Activated CD4-positive, alpha-beta T cell treated with anti-CD3 and anti-CD28 coated beads, Interleukin-2, amount 10 ng/mL, durations not matched to agents 7 days and 5 days (primary cell): ENCODE data around the gene PARPBP. TPM values are rescaled to one million over a fixed set of nuclear protein-coding genes. Genes with fewer than 3 reads are reported as not detected.
"Not testable (repeated sequence)": the region's sequence is repeated elsewhere in the genome, so short reads cannot be mapped to it uniquely, and the experiment has no call there.

ENCODE experiments used
- CTCF ChIA-PET: fragments of 350-600 bp; sonication (Branson Sonifier 250); formaldehyde crosslinking; loops from one replicate; lab custom pipeline; 2021; ENCODE audit warnings: antibody characterized with exemption; lab: Charles Lee
- POLR2A ChIA-PET: fragments of 350-600 bp; sonication (Branson Sonifier 250); formaldehyde crosslinking; loops from one replicate; lab custom pipeline; 2021; ENCODE audit warnings: antibody characterized with exemption; lab: Charles Lee
- DNase-seq: peaks from one replicate; pipeline ENCODE4 v3.0.0-alpha.2; 2020
- H3K27ac Mint-ChIP-seq: one replicate; pipeline ENCODE4 v1.8.0; 2021; ENCODE audit warnings: mild to moderate bottlenecking, moderate library complexity, mixed read lengths
- H3K27me3 Mint-ChIP-seq: one replicate; pipeline ENCODE4 v1.8.0; 2021; ENCODE audit warnings: mixed read lengths
- H3K36me3 Mint-ChIP-seq: one replicate; pipeline ENCODE4 v1.8.0; 2021; ENCODE audit warnings: low read depth, mixed read lengths
- H3K4me1 Mint-ChIP-seq: one replicate; pipeline ENCODE4 v1.8.0; 2021; ENCODE audit warnings: mixed read lengths
- H3K4me3 Mint-ChIP-seq: one replicate; pipeline ENCODE4 v1.8.0; 2021; ENCODE audit warnings: mild to moderate bottlenecking, moderate library complexity, mixed read lengths
- H3K9me3 Mint-ChIP-seq: one replicate; pipeline ENCODE4 v1.8.0; 2021; ENCODE audit warnings: mixed read lengths
- total RNA-seq, 2 experiments: library from RNA; stranded (reverse); gene quantifications; one replicate each; pipeline ENCODE4 v1.2.3, GENCODE V29; 2021

Gene PARPBP, protein sequence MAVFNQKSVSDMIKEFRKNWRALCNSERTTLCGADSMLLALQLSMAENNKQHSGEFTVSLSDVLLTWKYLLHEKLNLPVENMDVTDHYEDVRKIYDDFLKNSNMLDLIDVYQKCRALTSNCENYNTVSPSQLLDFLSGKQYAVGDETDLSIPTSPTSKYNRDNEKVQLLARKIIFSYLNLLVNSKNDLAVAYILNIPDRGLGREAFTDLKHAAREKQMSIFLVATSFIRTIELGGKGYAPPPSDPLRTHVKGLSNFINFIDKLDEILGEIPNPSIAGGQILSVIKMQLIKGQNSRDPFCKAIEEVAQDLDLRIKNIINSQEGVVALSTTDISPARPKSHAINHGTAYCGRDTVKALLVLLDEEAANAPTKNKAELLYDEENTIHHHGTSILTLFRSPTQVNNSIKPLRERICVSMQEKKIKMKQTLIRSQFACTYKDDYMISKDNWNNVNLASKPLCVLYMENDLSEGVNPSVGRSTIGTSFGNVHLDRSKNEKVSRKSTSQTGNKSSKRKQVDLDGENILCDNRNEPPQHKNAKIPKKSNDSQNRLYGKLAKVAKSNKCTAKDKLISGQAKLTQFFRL
- total RNA-seq = 10 to 100 TPM; 26.6 to 28.4 TPM

DNA sequence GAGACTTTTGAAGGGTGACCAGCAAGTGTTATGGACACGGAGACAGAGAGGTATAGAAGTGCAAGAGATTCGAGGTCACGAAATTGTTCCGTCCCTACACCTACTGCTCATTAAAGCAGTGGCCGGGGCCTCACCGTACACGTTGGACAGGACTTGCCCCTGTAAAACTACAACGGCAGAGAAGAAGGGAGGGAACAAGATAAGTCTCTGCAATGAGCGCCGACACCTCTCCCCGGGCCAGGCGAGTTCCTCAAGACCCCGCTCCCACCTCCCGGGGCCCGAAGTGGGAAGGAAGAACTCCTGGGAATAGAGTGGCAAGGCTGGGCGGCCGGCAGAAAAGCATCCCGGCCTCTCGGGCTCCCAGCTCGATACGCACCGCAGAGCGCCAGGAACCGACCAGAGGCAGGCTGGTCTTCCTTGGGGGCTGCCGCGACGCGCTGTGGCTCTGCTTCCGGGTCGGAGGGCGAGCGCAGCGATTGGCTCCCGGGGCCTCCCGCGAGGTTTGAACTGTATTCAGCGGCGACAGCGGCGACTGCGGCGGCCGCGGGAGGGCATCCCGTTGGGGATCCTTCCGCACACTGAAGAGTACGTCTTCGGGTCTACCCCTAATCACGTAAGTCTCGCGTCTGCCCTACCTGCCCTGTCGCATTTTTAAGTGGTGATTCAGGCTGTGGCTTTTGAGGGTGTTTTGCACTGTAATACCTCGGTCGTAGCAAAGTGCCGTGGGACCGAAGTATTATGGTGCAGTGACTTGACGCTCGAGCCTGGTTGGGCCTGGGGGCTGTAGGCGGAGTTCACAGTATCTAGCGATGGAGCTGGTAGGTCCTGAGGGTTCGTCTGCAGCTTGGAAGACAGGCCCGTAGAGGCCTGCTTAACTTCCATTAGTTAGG lies at the start of gene PARPBP, which contains the start of gene NUP37:
Gene PARPBP (plus strand): TSS at position 510 of the 890 bp plus-strand sequence. CDS start 3,706 bp downstream, outside the sequence.
Gene NUP37 (minus strand): TSS at position 441 of the 890 bp plus-strand sequence. CDS start 1,596 bp downstream, outside the sequence.
- CTCF ChIA-PET = interaction anchor here (1.6 kb wide), 1 partner anchor 10 kb away, joined by 4 read pairs; no protein-coding TSS in a partner anchor

DNA sequence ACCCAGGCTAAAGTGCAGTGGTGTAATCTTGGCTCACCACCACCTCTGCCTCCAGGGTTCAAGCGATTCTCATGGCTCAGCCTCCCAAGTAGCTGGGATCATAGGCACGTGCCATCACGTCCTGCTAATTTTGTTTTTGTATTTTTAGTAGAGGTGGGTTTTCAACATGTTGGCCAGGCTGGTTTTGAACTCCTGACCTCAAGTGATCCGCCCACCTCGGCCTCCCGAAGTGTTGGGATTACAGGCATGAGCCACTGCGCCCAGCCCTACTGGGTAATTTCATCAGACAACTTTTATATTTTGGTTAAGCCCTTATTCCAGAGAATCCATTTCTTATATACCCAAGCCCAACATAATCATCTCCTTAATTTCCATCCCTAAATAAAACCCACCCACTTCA lies 47.9 kb upstream of the PARPBP start:
- H3K4me3 Mint-ChIP-seq, CTCF ChIA-PET, POLR2A ChIA-PET, H3K27me3 Mint-ChIP-seq, H3K4me1 Mint-ChIP-seq, H3K27ac Mint-ChIP-seq, DNase-seq, H3K9me3 Mint-ChIP-seq: not testable (repeated sequence)
- H3K36me3 Mint-ChIP-seq = peaks cover 17% of the 10 kb centered on the region

More for the DNA sequence above, at the start of gene PARPBP, which contains the start of gene NUP37:
- Mint-ChIP-seq H3K36me3 (peaks cover 32% of the 10 kb centered on the region), H3K9me3 (no peaks in the 10 kb centered on the region), H3K27ac (peak within 1 kb of the TSS; percentile 93), H3K27me3 (no peaks in the 10 kb centered on the region), H3K4me3 (peak within 1 kb of the TSS; percentile 79), H3K4me1 (peaks cover 45% of the 10 kb centered on the region)
- DNase-seq = peak; percentile 93
- POLR2A ChIA-PET = interaction anchor here (0.7 kb wide), 1 partner anchor 183 kb away, joined by 7 read pairs; no protein-coding TSS in a partner anchor

DNA sequence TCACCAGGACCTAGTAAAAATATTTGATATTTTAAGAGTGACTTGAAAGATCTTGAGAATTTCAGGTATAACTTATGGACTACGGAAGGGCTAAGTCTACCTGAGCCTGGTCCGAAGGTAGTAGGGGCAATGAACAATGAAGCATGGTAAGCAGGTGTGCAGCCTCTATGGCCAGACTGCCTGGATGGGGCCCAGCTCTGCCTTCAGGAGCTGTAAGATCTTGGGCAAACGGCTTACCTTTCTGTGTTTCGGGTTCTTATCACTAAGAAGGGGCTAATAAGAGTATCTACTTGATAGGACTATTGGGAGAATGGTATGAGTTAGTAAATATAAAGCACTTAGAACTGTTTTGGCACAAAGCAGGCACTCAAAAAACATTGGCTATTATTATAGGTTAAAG lies 39.1 kb upstream of the PARPBP start:
- Mint-ChIP-seq H3K27me3 (no peaks in the 10 kb centered on the region), H3K36me3 (peaks cover 46% of the 10 kb centered on the region), H3K9me3 (no peaks in the 10 kb centered on the region), H3K27ac (no peak overlapping the region), H3K4me1 (no peaks in the 10 kb centered on the region), H3K4me3 (no peak overlapping the region)
- ChIA-PET POLR2A (no interaction called here), CTCF (no interaction called here)
- DNase-seq = no peak

DNA sequence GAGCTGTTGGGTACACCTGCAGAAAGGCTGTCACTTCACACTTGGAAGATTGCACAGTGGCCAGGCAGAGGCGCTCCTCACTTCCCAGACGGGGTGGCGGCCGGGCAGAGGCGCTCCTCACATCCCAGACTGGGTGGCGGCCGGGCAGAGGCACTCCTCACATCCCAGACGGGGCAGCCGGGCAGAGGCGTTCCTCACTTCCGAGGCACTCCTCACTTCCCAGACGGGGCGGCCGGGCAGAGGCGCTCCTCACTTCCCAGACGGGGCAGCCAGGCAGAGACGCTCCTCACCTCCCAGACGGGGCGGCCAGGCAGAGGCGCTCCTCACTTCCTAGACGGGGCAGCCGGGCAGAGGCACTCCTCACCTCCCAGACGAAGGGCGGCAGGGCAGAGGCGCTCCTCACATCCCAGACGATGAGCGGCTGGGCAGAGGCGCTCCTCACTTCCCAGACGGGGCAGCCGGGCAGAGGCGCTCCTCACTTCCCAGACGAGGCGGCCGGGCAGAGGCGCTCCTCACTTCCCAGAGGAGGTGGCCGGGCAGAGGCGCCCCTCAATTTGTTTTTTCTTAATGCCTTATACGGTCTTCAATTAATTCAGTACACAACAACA lies 30.7 kb upstream of the PARPBP start:
- DNase-seq, H3K4me1 Mint-ChIP-seq, H3K4me3 Mint-ChIP-seq, H3K27me3 Mint-ChIP-seq, H3K27ac Mint-ChIP-seq, H3K9me3 Mint-ChIP-seq, POLR2A ChIA-PET: not testable (repeated sequence)
- H3K36me3 Mint-ChIP-seq = peaks cover 22% of the 10 kb centered on the region
- CTCF ChIA-PET = interaction anchor here (0.6 to 0.7 kb wide), 3 partner anchors 7 to 1709 kb away, joined by 4 to 5 read pairs (median 4); no protein-coding TSS in a partner anchor

DNA sequence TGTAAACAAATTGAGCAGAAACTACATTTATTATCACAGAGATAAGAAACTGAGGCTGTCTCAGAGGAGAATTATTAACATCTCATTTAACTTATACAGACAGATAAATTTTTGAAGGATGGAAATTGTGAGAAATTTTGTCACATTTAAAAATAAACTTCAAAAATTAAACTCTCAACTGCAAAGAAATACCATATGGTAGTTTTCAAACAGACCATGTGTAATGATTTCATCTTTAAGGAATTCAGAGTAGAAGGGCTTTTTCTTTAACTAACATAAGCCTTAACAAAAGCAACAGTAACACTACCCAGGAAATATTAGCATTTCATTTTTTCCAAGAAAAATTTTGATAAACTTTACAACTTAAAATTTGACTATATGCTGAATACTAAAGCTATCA lies 26.7 kb upstream of the PARPBP start:
- no peak overlapping the region for H3K27ac Mint-ChIP-seq
- ChIA-PET POLR2A (no interaction called here), CTCF (no interaction called here)
- H3K36me3 Mint-ChIP-seq = peaks cover 24% of the 10 kb centered on the region
- no peak overlapping the region for H3K4me3 Mint-ChIP-seq
- peaks cover 7% of the 10 kb centered on the region for H3K9me3 Mint-ChIP-seq
- DNase-seq = no peak
- peaks cover 4% of the 10 kb centered on the region for H3K4me1 Mint-ChIP-seq
- no peaks in the 10 kb centered on the region for H3K27me3 Mint-ChIP-seq

DNA sequence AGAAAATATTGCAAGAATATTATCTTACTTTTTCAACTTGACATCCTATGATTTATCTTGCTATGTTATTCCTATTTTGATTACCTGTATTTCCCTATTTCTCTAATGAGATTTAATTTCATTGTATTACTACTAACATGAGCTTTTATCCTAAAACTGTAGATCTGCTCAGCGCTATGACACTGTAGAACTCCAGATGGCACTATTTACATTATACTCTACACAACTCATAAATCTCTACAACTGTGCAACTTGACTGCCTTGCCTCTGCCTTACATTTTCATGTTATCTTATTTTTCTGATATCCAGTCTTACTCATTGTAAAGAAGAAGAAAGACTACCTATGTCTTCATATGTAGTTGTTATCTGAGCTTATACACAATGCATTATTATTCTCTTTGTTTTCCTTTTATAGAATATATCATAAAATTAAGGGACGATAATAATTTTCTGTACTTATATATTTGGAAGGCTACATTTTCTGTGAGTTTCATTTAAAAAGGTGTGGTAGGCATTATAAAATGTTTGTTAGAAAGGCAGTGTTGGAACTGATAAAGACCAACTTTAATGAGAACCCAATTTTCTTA lies 24.2 kb upstream of the PARPBP start:
- ChIA-PET POLR2A (no interaction called here), CTCF (interaction anchor here (0.6 to 1.2 kb wide), 2 partner anchors 160 to 645 kb away, joined by 3 read pairs; no protein-coding TSS in a partner anchor)
- Mint-ChIP-seq H3K27ac (no peak overlapping the region), H3K4me1 (peaks cover 4% of the 10 kb centered on the region), H3K27me3 (no peaks in the 10 kb centered on the region), H3K36me3 (peaks cover 28% of the 10 kb centered on the region), H3K9me3 (no peaks in the 10 kb centered on the region), H3K4me3 (no peak overlapping the region)
- peak; percentile 9 for DNase-seq

DNA sequence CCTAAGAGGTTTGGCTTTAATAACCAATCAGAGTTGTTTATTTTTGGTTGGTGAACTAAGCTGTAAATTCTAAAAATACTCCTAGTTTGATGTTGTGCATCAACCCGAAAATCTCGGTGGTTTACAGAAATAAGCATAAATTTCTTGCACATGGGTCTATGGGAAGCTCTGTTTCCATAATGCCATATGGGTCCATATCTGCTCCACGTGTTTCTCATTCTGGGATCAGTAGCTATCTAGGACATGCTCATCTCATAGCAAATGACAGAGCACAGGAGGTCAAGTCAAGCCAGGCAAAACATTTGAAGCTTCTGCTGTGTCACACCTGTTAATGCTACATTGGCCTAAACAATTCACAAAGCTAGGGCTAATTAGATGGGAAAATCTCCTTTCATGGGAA lies 23.1 kb upstream of the PARPBP start:
- DNase-seq = no peak
- ChIA-PET CTCF (no interaction called here), POLR2A (no interaction called here)
- Mint-ChIP-seq H3K36me3 (peaks cover 28% of the 10 kb centered on the region), H3K27ac (no peak overlapping the region), H3K4me1 (peaks cover 4% of the 10 kb centered on the region), H3K27me3 (no peaks in the 10 kb centered on the region), H3K4me3 (no peak overlapping the region), H3K9me3 (no peaks in the 10 kb centered on the region)

DNA sequence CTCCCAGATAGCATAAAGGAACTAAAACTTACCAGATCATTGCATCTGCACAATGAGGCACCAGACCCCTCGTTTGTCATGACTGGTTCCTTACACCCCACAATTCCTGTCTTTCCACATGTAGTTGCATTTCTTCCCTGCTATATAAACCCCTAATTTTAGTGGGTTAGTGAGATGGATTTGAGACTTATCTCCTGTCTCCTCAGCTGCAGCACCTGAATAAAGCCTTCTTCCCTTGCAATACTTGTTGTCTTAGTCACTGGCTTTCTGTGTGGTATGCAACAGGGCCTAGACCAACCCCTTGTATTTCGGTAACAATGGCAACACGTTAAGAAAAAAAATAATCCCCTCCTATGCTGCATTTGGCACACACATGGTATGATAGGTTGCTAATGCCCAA lies 13.1 kb upstream of the PARPBP start:
- H3K36me3 Mint-ChIP-seq = peaks cover 90% of the 10 kb centered on the region
- POLR2A ChIA-PET = no interaction called here

DNA sequence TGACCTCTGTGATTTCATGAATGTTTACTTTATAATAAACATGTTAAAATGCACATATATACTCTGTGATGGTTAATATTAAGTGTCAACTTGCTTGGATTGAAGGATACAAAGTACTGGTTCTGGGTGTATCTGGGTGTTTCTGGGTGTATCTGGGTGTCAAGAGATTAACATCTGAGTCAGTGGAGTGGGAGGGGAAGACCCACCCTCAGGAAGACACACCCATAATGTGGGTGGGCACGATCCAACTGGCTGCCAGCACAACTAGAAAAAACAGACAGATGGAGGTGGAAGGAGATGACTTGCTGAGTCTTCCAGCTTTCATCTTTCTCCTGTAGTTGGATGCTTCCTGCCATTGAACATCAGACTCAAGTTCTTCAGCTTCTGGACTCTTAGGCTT lies 12.0 kb upstream of the PARPBP start:
- H3K4me3 Mint-ChIP-seq = no peak overlapping the region
- no peaks in the 10 kb centered on the region for H3K27me3 Mint-ChIP-seq
- H3K36me3 Mint-ChIP-seq = peaks cover 86% of the 10 kb centered on the region
- no peak for DNase-seq
- ChIA-PET POLR2A (no interaction called here), CTCF (no interaction called here)
- H3K9me3 Mint-ChIP-seq = peaks cover 23% of the 10 kb centered on the region
- H3K4me1 Mint-ChIP-seq = peaks cover 9% of the 10 kb centered on the region
- H3K27ac Mint-ChIP-seq = no peak overlapping the region

More for the DNA sequence above, 13.1 kb upstream of the PARPBP start:
- no peak for DNase-seq
- no peak overlapping the region for H3K4me3 Mint-ChIP-seq
- no peak overlapping the region for H3K27ac Mint-ChIP-seq
- peaks cover 23% of the 10 kb centered on the region for H3K9me3 Mint-ChIP-seq
- CTCF ChIA-PET = no interaction called here
- no peaks in the 10 kb centered on the region for H3K27me3 Mint-ChIP-seq
- peaks cover 10% of the 10 kb centered on the region for H3K4me1 Mint-ChIP-seq

DNA sequence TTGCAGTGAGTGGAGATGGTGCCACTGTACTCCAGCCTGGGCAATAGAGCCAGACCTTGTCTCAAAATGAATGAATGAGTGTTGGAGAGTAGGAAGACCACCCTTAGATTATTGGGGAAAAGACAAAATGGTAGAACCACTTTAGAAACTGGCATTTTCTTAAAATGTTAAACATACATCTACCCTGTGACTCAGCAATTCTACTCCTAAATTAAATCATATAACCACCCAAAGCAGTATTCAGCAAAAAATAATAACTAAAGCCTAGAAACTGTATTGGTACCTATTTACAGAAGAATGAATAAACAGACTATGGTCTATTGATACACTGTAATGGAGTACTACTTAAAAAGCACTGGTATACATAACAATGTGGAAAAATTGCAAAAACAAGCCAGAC lies 9.2 kb upstream of the PARPBP start:
- H3K9me3 Mint-ChIP-seq = peaks cover 14% of the 10 kb centered on the region
- ChIA-PET CTCF (no interaction called here), POLR2A (no interaction called here)
- peaks cover 9% of the 10 kb centered on the region for H3K4me1 Mint-ChIP-seq
- no peaks in the 10 kb centered on the region for H3K27me3 Mint-ChIP-seq
- no peak overlapping the region for H3K27ac Mint-ChIP-seq
- no peak for DNase-seq
- no peak overlapping the region for H3K4me3 Mint-ChIP-seq
- H3K36me3 Mint-ChIP-seq = peaks cover 66% of the 10 kb centered on the region

DNA sequence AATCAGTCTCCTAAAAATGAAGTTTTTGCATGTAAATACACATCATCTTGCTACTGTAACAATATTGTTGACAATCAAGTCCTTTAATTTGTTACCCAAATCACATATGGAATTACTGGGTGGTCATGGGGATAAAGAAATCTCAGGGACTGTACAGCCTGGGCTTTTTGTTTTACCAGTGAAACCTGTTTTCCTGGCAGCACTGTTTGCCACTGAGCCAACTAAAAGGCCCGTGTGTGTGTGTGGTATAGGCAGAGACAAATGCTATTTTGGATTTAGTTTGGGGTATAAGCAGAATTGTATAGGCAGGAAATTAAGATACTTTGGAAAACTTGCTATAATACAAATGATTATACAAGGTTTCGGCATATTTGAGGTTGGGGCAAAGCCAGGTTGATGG lies 5.8 kb upstream of the PARPBP start:
- POLR2A ChIA-PET = no interaction called here

DNA sequence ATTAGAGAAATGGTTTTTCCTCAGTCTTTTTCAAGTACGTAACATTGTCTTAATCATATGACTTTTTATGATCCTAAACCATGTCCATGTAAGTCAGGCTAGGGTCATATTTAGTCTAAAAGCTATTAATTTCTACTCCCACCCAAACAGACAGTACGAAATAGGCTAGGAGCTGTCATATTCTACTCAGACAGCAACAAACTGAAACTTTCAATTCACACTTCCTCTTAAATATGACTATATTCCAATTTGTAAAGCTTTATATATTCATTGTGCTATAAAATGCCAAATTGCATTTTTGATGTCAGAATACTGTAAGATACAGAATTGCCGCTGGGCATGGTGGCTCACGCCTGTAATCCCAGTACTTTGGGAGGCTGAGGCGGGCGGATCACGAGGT lies 3.6 kb upstream of the PARPBP start:
- peaks cover 20% of the 10 kb centered on the region for H3K4me1 Mint-ChIP-seq
- no peak overlapping the region for H3K4me3 Mint-ChIP-seq
- H3K27ac Mint-ChIP-seq = no peak overlapping the region
- no peaks in the 10 kb centered on the region for H3K9me3 Mint-ChIP-seq
- DNase-seq = no peak
- H3K27me3 Mint-ChIP-seq = no peaks in the 10 kb centered on the region
- ChIA-PET POLR2A (no interaction called here), CTCF (interaction anchor here (1.0 kb wide), 1 partner anchor 435 kb away, joined by 4 read pairs; no protein-coding TSS in a partner anchor)
- H3K36me3 Mint-ChIP-seq = peaks cover 33% of the 10 kb centered on the region

More for the DNA sequence above, 5.8 kb upstream of the PARPBP start:
- Mint-ChIP-seq H3K4me1 (peaks cover 14% of the 10 kb centered on the region), H3K4me3 (no peak overlapping the region), H3K9me3 (no peaks in the 10 kb centered on the region), H3K36me3 (peaks cover 50% of the 10 kb centered on the region), H3K27me3 (no peaks in the 10 kb centered on the region), H3K27ac (no peak overlapping the region)
- CTCF ChIA-PET = no interaction called here
- no peak for DNase-seq
